ENCODE measurements around the gene MAST1.
A peak's percentile ranks its signal among the peaks of the same experiment; 100 is the strongest.
"Not testable (repeated sequence)": the region's sequence is repeated elsewhere in the genome, so short reads cannot be mapped to it uniquely, and the experiment has no call there.

Gene MAST1

GRCh38 chr19:12899891-12900518 lies 61.7 kb downstream of the MAST1 start:
- DNase-seq = no peak

- no peak for DNase-seq
Measured at GRCh38 chr19:12907166-12907565, 68.9 kb downstream of the MAST1 start.

GRCh38 chr19:12912571-12912970 lies 74.3 kb downstream of the MAST1 start:
- DNase-seq = no peak

- DNase-seq = peak; percentile 94
Measured at GRCh38 chr19:12913011-12913561, 74.8 kb downstream of the MAST1 start.

GRCh38 chr19:12913851-12914690 lies 75.8 kb downstream of the MAST1 start:
- DNase-seq = no peak

- DNase-seq = not testable (repeated sequence)
Measured at GRCh38 chr19:12915860-12916259, 77.5 kb downstream of the MAST1 start.

- no peak for DNase-seq
Measured at GRCh38 chr19:12918253-12918652, 79.9 kb downstream of the MAST1 start.

- DNase-seq = no peak
Measured at GRCh38 chr19:12921047-12921446, 82.7 kb downstream of the MAST1 start.

GRCh38 chr19:12922959-12923358 lies 84.6 kb downstream of the MAST1 start:
- DNase-seq = no peak

All from NCI-H1694 (cell line).